GM23338 (cell line): ENCODE measurements around the gene ADGRG7.

ENCODE experiments used
- CREB1 ChIP-seq: fragments of 250-450 bp; sonication (Bioruptor Pico); IDR thresholded peaks from 2 replicates; pipeline ENCODE4 v1.5.0; 2020; ENCODE audit warnings: low read depth, mild to moderate bottlenecking, moderate library complexity
- EZH2 ChIP-seq: fragments of 200-600 bp; sonication (generic); IDR thresholded peaks from one replicate; pipeline ENCODE4 v1.8.0; 2017; ENCODE audit warnings: antibody characterized with exemption, mild to moderate bottlenecking, low read depth; ENCODE audit not compliant: unreplicated experiment
- EZH2phosphoT487 ChIP-seq: fragments of 200-600 bp; sonication (generic); IDR thresholded peaks from one replicate; pipeline ENCODE4 v1.8.1; 2018; ENCODE audit warnings: antibody characterized with exemption; ENCODE audit not compliant: unreplicated experiment
- JUNB ChIP-seq: IDR thresholded peaks from one replicate; pipeline ENCODE4 v1.6.1; 2016; ENCODE audit warnings: antibody characterized with exemption; ENCODE audit not compliant: unreplicated experiment
- NANOG ChIP-seq: IDR thresholded peaks from 2 replicates; pipeline ENCODE4 v1.6.1; 2016; ENCODE audit warnings: antibody characterized with exemption, borderline replicate concordance
- POLR2AphosphoS5 ChIP-seq: IDR thresholded peaks from 2 replicates; pipeline ENCODE4 v1.6.1; 2016; ENCODE audit warnings: antibody characterized with exemption, low read depth
- STAT1 ChIP-seq: IDR thresholded peaks from one replicate; pipeline ENCODE4 v1.6.1; 2016; ENCODE audit warnings: antibody characterized with exemption; ENCODE audit not compliant: unreplicated experiment
- ZNF114 ChIP-seq: fragments of 250-450 bp; sonication (Bioruptor Pico); IDR thresholded peaks from 2 replicates; pipeline ENCODE4 v1.5.0; 2020; ENCODE audit warnings: mild to moderate bottlenecking, moderate library complexity
- ZNF331 ChIP-seq: fragments of 250-450 bp; sonication (Bioruptor Pico); IDR thresholded peaks from 2 replicates; pipeline ENCODE4 v1.5.0; 2020; ENCODE audit warnings: low read depth, mild to moderate bottlenecking, moderate library complexity
- TF ChIP-seq, protein P1 (sequence below), 2 experiments: fragments of 200-600 bp in 1 of 2; sonication (generic) in 1 of 2; conservative IDR thresholded peaks; 2 replicates each; pipeline versions ENCODE4 v1.5.1 to v1.6.1; 2016 to 2017; ENCODE audit warnings: antibody characterized with exemption in 2 of 2, low read depth in 2 of 2, mild to moderate bottlenecking in 2 of 2, moderate library complexity in 1 of 2
- TF ChIP-seq, protein P2 (sequence below): IDR thresholded peaks from one replicate; pipeline ENCODE4 v1.6.1; 2018; ENCODE audit warnings: antibody characterized with exemption; ENCODE audit not compliant: unreplicated experiment
- TF ChIP-seq, protein P3 (sequence below): IDR thresholded peaks from 2 replicates; pipeline ENCODE4 v1.6.1; 2016; ENCODE audit warnings: antibody characterized with exemption
- TF ChIP-seq, protein P4 (sequence below): fragments of 250-450 bp; sonication (Bioruptor Pico); IDR thresholded peaks from 2 replicates; pipeline ENCODE4 v1.5.0; 2020; ENCODE audit warnings: mild to moderate bottlenecking, moderate library complexity

DNA sequence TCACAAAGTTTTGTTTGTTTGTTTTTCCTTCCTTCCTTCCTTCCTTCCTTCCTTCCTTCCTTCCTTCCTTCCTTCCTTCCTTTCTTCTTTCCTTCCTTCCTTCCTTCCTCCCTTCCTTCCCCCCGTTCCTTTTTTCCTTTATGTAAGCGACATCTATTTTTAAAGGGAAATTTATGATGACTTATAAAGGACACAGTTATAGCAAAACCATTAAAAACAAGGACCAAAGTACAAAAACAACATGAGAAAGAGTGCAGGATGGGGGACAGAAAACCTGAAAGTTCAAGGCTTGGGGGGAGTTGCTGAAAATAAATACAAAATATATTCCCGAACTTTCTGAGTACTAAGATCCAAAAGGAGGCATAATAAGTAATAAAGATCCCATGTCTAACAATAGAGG, 1.8 kb downstream of the ADGRG7 start:
- TF ChIP-seq, protein P1, sequence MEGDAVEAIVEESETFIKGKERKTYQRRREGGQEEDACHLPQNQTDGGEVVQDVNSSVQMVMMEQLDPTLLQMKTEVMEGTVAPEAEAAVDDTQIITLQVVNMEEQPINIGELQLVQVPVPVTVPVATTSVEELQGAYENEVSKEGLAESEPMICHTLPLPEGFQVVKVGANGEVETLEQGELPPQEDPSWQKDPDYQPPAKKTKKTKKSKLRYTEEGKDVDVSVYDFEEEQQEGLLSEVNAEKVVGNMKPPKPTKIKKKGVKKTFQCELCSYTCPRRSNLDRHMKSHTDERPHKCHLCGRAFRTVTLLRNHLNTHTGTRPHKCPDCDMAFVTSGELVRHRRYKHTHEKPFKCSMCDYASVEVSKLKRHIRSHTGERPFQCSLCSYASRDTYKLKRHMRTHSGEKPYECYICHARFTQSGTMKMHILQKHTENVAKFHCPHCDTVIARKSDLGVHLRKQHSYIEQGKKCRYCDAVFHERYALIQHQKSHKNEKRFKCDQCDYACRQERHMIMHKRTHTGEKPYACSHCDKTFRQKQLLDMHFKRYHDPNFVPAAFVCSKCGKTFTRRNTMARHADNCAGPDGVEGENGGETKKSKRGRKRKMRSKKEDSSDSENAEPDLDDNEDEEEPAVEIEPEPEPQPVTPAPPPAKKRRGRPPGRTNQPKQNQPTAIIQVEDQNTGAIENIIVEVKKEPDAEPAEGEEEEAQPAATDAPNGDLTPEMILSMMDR (conservative IDR thresholded peaks at IDR 0.05; ENCODE audit: low read depth in 2 of 2), result no peak
- TF ChIP-seq CREB1 (CRISPR knock-in tag) (no peak), EZH2 (no peak), ZNF114 (CRISPR knock-in tag) (no peak), POLR2AphosphoS5 (no peak), EZH2phosphoT487 (no peak), STAT1 (no peak), JUNB (no peak), ZNF331 (CRISPR knock-in tag) (no peak), NANOG (no peak)
- TF ChIP-seq, protein P2, sequence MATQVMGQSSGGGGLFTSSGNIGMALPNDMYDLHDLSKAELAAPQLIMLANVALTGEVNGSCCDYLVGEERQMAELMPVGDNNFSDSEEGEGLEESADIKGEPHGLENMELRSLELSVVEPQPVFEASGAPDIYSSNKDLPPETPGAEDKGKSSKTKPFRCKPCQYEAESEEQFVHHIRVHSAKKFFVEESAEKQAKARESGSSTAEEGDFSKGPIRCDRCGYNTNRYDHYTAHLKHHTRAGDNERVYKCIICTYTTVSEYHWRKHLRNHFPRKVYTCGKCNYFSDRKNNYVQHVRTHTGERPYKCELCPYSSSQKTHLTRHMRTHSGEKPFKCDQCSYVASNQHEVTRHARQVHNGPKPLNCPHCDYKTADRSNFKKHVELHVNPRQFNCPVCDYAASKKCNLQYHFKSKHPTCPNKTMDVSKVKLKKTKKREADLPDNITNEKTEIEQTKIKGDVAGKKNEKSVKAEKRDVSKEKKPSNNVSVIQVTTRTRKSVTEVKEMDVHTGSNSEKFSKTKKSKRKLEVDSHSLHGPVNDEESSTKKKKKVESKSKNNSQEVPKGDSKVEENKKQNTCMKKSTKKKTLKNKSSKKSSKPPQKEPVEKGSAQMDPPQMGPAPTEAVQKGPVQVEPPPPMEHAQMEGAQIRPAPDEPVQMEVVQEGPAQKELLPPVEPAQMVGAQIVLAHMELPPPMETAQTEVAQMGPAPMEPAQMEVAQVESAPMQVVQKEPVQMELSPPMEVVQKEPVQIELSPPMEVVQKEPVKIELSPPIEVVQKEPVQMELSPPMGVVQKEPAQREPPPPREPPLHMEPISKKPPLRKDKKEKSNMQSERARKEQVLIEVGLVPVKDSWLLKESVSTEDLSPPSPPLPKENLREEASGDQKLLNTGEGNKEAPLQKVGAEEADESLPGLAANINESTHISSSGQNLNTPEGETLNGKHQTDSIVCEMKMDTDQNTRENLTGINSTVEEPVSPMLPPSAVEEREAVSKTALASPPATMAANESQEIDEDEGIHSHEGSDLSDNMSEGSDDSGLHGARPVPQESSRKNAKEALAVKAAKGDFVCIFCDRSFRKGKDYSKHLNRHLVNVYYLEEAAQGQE, result no peak
- TF ChIP-seq, protein P3, sequence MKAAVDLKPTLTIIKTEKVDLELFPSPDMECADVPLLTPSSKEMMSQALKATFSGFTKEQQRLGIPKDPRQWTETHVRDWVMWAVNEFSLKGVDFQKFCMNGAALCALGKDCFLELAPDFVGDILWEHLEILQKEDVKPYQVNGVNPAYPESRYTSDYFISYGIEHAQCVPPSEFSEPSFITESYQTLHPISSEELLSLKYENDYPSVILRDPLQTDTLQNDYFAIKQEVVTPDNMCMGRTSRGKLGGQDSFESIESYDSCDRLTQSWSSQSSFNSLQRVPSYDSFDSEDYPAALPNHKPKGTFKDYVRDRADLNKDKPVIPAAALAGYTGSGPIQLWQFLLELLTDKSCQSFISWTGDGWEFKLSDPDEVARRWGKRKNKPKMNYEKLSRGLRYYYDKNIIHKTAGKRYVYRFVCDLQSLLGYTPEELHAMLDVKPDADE, result no peak
- TF ChIP-seq, protein P4, sequence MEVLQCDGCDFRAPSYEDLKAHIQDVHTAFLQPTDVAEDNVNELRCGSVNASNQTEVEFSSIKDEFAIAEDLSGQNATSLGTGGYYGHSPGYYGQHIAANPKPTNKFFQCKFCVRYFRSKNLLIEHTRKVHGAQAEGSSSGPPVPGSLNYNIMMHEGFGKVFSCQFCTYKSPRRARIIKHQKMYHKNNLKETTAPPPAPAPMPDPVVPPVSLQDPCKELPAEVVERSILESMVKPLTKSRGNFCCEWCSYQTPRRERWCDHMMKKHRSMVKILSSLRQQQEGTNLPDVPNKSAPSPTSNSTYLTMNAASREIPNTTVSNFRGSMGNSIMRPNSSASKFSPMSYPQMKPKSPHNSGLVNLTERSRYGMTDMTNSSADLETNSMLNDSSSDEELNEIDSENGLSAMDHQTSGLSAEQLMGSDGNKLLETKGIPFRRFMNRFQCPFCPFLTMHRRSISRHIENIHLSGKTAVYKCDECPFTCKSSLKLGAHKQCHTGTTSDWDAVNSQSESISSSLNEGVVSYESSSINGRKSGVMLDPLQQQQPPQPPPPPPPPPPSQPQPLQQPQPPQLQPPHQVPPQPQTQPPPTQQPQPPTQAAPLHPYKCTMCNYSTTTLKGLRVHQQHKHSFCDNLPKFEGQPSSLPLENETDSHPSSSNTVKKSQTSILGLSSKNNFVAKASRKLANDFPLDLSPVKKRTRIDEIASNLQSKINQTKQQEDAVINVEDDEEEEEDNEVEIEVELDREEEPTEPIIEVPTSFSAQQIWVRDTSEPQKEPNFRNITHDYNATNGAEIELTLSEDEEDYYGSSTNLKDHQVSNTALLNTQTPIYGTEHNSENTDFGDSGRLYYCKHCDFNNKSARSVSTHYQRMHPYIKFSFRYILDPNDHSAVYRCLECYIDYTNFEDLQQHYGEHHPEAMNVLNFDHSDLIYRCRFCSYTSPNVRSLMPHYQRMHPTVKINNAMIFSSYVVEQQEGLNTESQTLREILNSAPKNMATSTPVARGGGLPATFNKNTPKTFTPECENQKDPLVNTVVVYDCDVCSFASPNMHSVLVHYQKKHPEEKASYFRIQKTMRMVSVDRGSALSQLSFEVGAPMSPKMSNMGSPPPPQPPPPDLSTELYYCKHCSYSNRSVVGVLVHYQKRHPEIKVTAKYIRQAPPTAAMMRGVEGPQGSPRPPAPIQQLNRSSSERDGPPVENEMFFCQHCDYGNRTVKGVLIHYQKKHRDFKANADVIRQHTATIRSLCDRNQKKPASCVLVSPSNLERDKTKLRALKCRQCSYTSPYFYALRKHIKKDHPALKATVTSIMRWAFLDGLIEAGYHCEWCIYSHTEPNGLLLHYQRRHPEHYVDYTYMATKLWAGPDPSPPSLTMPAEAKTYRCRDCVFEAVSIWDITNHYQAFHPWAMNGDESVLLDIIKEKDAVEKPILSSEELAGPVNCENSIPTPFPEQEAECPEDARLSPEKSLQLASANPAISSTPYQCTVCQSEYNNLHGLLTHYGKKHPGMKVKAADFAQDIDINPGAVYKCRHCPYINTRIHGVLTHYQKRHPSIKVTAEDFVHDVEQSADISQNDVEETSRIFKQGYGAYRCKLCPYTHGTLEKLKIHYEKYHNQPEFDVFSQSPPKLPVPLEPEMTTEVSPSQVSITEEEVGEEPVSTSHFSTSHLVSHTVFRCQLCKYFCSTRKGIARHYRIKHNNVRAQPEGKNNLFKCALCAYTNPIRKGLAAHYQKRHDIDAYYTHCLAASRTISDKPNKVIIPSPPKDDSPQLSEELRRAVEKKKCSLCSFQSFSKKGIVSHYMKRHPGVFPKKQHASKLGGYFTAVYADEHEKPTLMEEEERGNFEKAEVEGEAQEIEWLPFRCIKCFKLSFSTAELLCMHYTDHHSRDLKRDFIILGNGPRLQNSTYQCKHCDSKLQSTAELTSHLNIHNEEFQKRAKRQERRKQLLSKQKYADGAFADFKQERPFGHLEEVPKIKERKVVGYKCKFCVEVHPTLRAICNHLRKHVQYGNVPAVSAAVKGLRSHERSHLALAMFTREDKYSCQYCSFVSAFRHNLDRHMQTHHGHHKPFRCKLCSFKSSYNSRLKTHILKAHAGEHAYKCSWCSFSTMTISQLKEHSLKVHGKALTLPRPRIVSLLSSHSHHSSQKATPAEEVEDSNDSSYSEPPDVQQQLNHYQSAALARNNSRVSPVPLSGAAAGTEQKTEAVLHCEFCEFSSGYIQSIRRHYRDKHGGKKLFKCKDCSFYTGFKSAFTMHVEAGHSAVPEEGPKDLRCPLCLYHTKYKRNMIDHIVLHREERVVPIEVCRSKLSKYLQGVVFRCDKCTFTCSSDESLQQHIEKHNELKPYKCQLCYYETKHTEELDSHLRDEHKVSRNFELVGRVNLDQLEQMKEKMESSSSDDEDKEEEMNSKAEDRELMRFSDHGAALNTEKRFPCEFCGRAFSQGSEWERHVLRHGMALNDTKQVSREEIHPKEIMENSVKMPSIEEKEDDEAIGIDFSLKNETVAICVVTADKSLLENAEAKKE (CRISPR knock-in tag), result no peak
